H1 (cell line): Measurements from ENCODE around the gene SCMH1. TPM values are rescaled to one million over a fixed set of nuclear protein-coding genes. Genes with fewer than 3 reads are reported as not detected.

Experiments
- CTCF ChIA-PET: fragments of 300-600 bp; sonication (Branson Sonifier 250); formaldehyde crosslinking; loops from one replicate; lab custom pipeline; 2021; ENCODE audit not compliant: partially characterized antibody; lab: Charles Lee
- POLR2A ChIA-PET: fragments of 300-600 bp; sonication (Branson Sonifier 250); formaldehyde crosslinking; loops from one replicate; lab custom pipeline; 2021; ENCODE audit warnings: inconsistent platforms; ENCODE audit not compliant: partially characterized antibody; lab: Charles Lee
- DNase-seq, 2 experiments: peaks; one replicate each; pipeline versions ENCODE4 v3.0.0 to v3.0.0-alpha.2; 2010 to 2022; ENCODE audit warnings: low spot score in 2 of 2, low read depth in 1 of 2, mixed read lengths in 1 of 2
- FAIRE-seq: peaks from 2 replicates; lab custom pipeline; 2011; peaks lifted over from hg19 to GRCh38; lab: Jason Lieb, UNC
- H2AFZ ChIP-seq: 2 replicates; pipeline ENCODE4 v1.8.1; 2012; ENCODE audit warnings: low read length, inconsistent platforms
- H2AK5ac ChIP-seq: 2 replicates; pipeline ENCODE4 v1.6.1; 2013; ENCODE audit warnings: low read depth, low read length
- H2BK120ac ChIP-seq: replicated peaks from 2 replicates; pipeline ENCODE3; 2013; ENCODE audit warnings: low read depth, low read length, inconsistent platforms
- H2BK12ac ChIP-seq: 2 replicates; pipeline ENCODE4 v1.6.1; 2013; ENCODE audit warnings: low read depth, low read length
- H2BK15ac ChIP-seq: 2 replicates; pipeline ENCODE4 v1.6.1; 2013; ENCODE audit warnings: low read length
- H2BK20ac ChIP-seq: 2 replicates; pipeline ENCODE4 v1.6.1; 2013; ENCODE audit warnings: low read length
- H2BK5ac ChIP-seq: 2 replicates; pipeline ENCODE4 v1.6.1; 2013; ENCODE audit warnings: low read depth, low read length
- H3K14ac ChIP-seq: 2 replicates; pipeline ENCODE4 v1.6.1; 2013; ENCODE audit warnings: inconsistent platforms; ENCODE audit not compliant: insufficient read length
- H3K18ac ChIP-seq: 2 replicates; pipeline ENCODE4 v1.6.1; 2013; ENCODE audit warnings: low read length; ENCODE audit errors: extremely low read depth
- H3K23ac ChIP-seq: 2 replicates; pipeline ENCODE4 v1.6.1; 2013; ENCODE audit warnings: inconsistent platforms; ENCODE audit not compliant: insufficient read length
- H3K23me2 ChIP-seq: 2 replicates; pipeline ENCODE4 v1.6.1; 2013; ENCODE audit warnings: low read depth, low read length
- H3K27ac ChIP-seq: 2 replicates; pipeline ENCODE4 v1.6.1; 2011; ENCODE audit warnings: low read depth, low read length, inconsistent platforms
- H3K27me3 ChIP-seq, 4 experiments: replicated peaks in 1 of 4; 1 replicate in 1 of 4; 2 replicates in 3 of 4; pipeline versions ENCODE4 v1.6.1 to v1.8.1; 2011 to 2013; ENCODE audit warnings: low read length in 3 of 4, mild to moderate bottlenecking in 3 of 4, inconsistent platforms in 2 of 4, mixed read lengths in 2 of 4, moderate library complexity in 1 of 4; ENCODE audit not compliant: control insufficient read depth in 3 of 4, insufficient read depth in 3 of 4; ENCODE audit errors: extremely low read depth in 1 of 4
- H3K36me3 ChIP-seq, 4 experiments: 2 replicates each; pipeline versions ENCODE4 v1.6.1 to v1.8.1; 2011 to 2013; ENCODE audit warnings: mild to moderate bottlenecking in 4 of 4, low read length in 3 of 4, moderate library complexity in 2 of 4, control low read depth in 1 of 4, inconsistent platforms in 1 of 4; ENCODE audit not compliant: insufficient read depth in 4 of 4, control insufficient read depth in 2 of 4
- H3K4ac ChIP-seq: replicated peaks from 2 replicates; pipeline ENCODE3; 2013; ENCODE audit warnings: low read length, low read depth, mixed read lengths, inconsistent platforms; ENCODE audit not compliant: insufficient read length
- H3K4me1 ChIP-seq, 4 experiments: replicated peaks in 1 of 4; 1 replicate in 1 of 4; 2 replicates in 3 of 4; pipeline versions ENCODE4 v1.6.1 to v1.8.1; 2011 to 2013; ENCODE audit warnings: low read length in 3 of 4, inconsistent platforms in 2 of 4, mixed read lengths in 1 of 4; ENCODE audit not compliant: insufficient read depth in 4 of 4, control insufficient read depth in 3 of 4
- H3K4me2 ChIP-seq, 2 experiments: 2 replicates each; pipeline versions ENCODE4 v1.6.1 to v1.8.1; 2011 to 2013; ENCODE audit warnings: low read depth in 2 of 2, low read length in 2 of 2, control low read depth in 1 of 2, inconsistent platforms in 1 of 2, mild to moderate bottlenecking in 1 of 2; ENCODE audit not compliant: insufficient read depth in 1 of 2
- H3K4me3 ChIP-seq, 4 experiments: fragments of 200-600, 300-600 bp in 1 of 4; sonication (generic), shearing (Covaris generic), sonication (Bioruptor Twin) in 1 of 4; 2 replicates each; pipeline versions ENCODE4 v1.5.1 to v1.8.1; 2011 to 2016; ENCODE audit warnings: low read length in 4 of 4, low read depth in 3 of 4, control low read depth in 2 of 4, inconsistent platforms in 2 of 4, mild to moderate bottlenecking in 2 of 4, mixed read lengths in 1 of 4, moderate library complexity in 1 of 4; ENCODE audit not compliant: insufficient read depth in 2 of 4; ENCODE audit errors: extremely low read depth in 1 of 4
- H3K56ac ChIP-seq: replicated peaks from 2 replicates; pipeline ENCODE3; 2013; ENCODE audit warnings: low read depth, mild to moderate bottlenecking, mixed read lengths, low read length, inconsistent platforms; ENCODE audit not compliant: insufficient read length
- H3K79me1 ChIP-seq: 2 replicates; pipeline ENCODE4 v1.6.1; 2013; ENCODE audit warnings: low read depth, low read length, control low read depth
- H3K79me2 ChIP-seq, 2 experiments: 2 replicates each; pipeline versions ENCODE4 v1.6.1 to v1.8.1; 2012 to 2013; ENCODE audit warnings: low read length in 2 of 2, mild to moderate bottlenecking in 2 of 2, inconsistent platforms in 1 of 2; ENCODE audit not compliant: insufficient read depth in 2 of 2, control insufficient read depth in 1 of 2
- H3K9ac ChIP-seq, 4 experiments: replicated peaks in 1 of 4; 1 replicate in 1 of 4; 2 replicates in 3 of 4; pipeline versions ENCODE4 v1.6.1 to v1.8.1; 2011 to 2013; ENCODE audit warnings: low read depth in 3 of 4, low read length in 3 of 4, control low read depth in 2 of 4, mild to moderate bottlenecking in 2 of 4, moderate library complexity in 2 of 4, inconsistent platforms in 1 of 4; ENCODE audit errors: extremely low read depth in 1 of 4
- H3K9me3 ChIP-seq, 2 experiments: 2 replicates each; pipeline versions ENCODE4 v1.6.1 to v1.8.1; 2012 to 2013; ENCODE audit warnings: mild to moderate bottlenecking in 2 of 2, moderate library complexity in 2 of 2, control low read depth in 1 of 2, inconsistent platforms in 1 of 2, low read depth in 1 of 2, low read length in 1 of 2, mixed read lengths in 1 of 2; ENCODE audit not compliant: insufficient read depth in 2 of 2
- H4K20me1 ChIP-seq, 2 experiments: replicated peaks in 1 of 2; 2 replicates each; pipeline versions ENCODE3 to v1.8.1; 2011 to 2013; ENCODE audit warnings: inconsistent platforms in 2 of 2, low read length in 2 of 2, mild to moderate bottlenecking in 1 of 2; ENCODE audit not compliant: insufficient read depth in 2 of 2, control insufficient read depth in 1 of 2
- H4K5ac ChIP-seq: 2 replicates; pipeline ENCODE4 v1.6.1; 2013; ENCODE audit warnings: low read length, low read depth, mixed read lengths, inconsistent platforms; ENCODE audit not compliant: insufficient read length
- H4K8ac ChIP-seq: 2 replicates; pipeline ENCODE4 v1.8.0; 2013; ENCODE audit warnings: mild to moderate bottlenecking, moderate library complexity, low read length, inconsistent platforms; ENCODE audit not compliant: insufficient read depth; ENCODE audit errors: extremely low read depth
- H4K91ac ChIP-seq: replicated peaks from 2 replicates; pipeline ENCODE3; 2013; ENCODE audit warnings: low read length, mixed read lengths, inconsistent platforms; ENCODE audit not compliant: insufficient read length
- BRCA1 ChIP-seq: IDR thresholded peaks from 2 replicates; pipeline ENCODE4 v1.6.1; 2012; ENCODE audit warnings: low read depth, low read length, improper control_type of control experiment
- PHF8 ChIP-seq: fragments of 200-600 bp; sonication (generic); conservative IDR thresholded peaks from 2 replicates; pipeline ENCODE4 v1.7.1; 2012; ENCODE audit warnings: low read depth, mild to moderate bottlenecking, inconsistent platforms, low read length, moderate library complexity
- POLR2A ChIP-seq, 2 experiments: IDR thresholded peaks; 1 replicate in 1 of 2; 2 replicates in 1 of 2; pipeline ENCODE4 v1.6.1; 2011; ENCODE audit warnings: low read depth in 2 of 2, low read length in 2 of 2, mild to moderate bottlenecking in 2 of 2; ENCODE audit errors: control extremely low read depth in 1 of 2
- RAD21 ChIP-seq, 2 experiments: IDR thresholded peaks in 1 of 2; conservative IDR thresholded peaks in 1 of 2; 2 replicates each; pipeline ENCODE4 v1.6.1; 2011; ENCODE audit warnings: low read depth in 2 of 2, low read length in 2 of 2, improper control_type of control experiment in 1 of 2, inconsistent platforms in 1 of 2, mild to moderate bottlenecking in 1 of 2, moderate library complexity in 1 of 2
- RBBP5 ChIP-seq: IDR thresholded peaks from 2 replicates; pipeline ENCODE4 v1.7.1; 2012; ENCODE audit warnings: low read depth, mild to moderate bottlenecking, inconsistent platforms, low read length, moderate library complexity, borderline replicate concordance
- SAP30 ChIP-seq: fragments of 300-600 bp; sonication (generic); IDR thresholded peaks from 2 replicates; pipeline ENCODE4 v1.7.1; 2012; ENCODE audit warnings: low read length, moderate library complexity, mild to moderate bottlenecking, inconsistent platforms; ENCODE audit not compliant: insufficient read depth, insufficient replicate concordance
- SIN3A ChIP-seq, 2 experiments: IDR thresholded peaks in 1 of 2; conservative IDR thresholded peaks in 1 of 2; 2 replicates each; pipeline ENCODE4 v1.6.1; 2011 to 2012; ENCODE audit warnings: low read length in 2 of 2, improper control_type of control experiment in 1 of 2, low read depth in 1 of 2, mild to moderate bottlenecking in 1 of 2
- SP2 ChIP-seq: IDR thresholded peaks from 2 replicates; pipeline ENCODE4 v1.6.1; 2012; ENCODE audit warnings: mild to moderate bottlenecking, low read length, inconsistent platforms
- TAF1 ChIP-seq: IDR thresholded peaks from 2 replicates; pipeline ENCODE4 v1.6.1; 2011; ENCODE audit warnings: mild to moderate bottlenecking, low read depth, low read length
- TAF7 ChIP-seq: optimal IDR thresholded peaks from 2 replicates; pipeline ENCODE3; 2011; ENCODE audit warnings: low read depth, mild to moderate bottlenecking, inconsistent platforms, low read length, moderate library complexity, borderline replicate concordance
- WGBS, 2 experiments: shearing (Covaris generic) in 1 of 2; methylation state at CpG; one replicate each; pipeline versions ENCODE4 v1.1.6 to v1.1.7; 2013 to 2015; ENCODE audit warnings: low lambda C conversion rate in 2 of 2, mixed read lengths in 2 of 2, inconsistent platforms in 1 of 2, low coverage in 1 of 2, missing lambda C conversion rate in 1 of 2; ENCODE audit not compliant: insufficient replicate concordance in 2 of 2, insufficient coverage in 1 of 2, insufficient read length in 1 of 2; ENCODE audit errors: extremely low coverage in 1 of 2, missing lambda C conversion rate in 1 of 2; 5-methylcytosine and 5-hydroxymethylcytosine counted together
- polyA plus RNA-seq, 7 experiments: library from polyadenylated mRNA; depleted of rRNA in 3 of 7; stranded (reverse) in 5 of 7; unstranded in 2 of 7; fragments of >200 nt in 5 of 7; fragments of 200-250 nt in 2 of 7; gene quantifications; 1 replicate in 5 of 7; 2 replicates in 1 of 7; 4 replicates in 1 of 7; pipeline versions ENCODE4 v1.2.1 to v1.2.3, GENCODE V29; 2011 to 2013; ENCODE audit warnings: missing spikeins in 2 of 7, mixed read lengths in 2 of 7
- total RNA-seq: library from RNA; stranded (reverse); fragmentation: NEBNext Ultra II Directional; extraction: Animal tissue kit (Norgen Biotek cat#: 25700); gene quantifications from 2 replicates; pipeline ENCODE4 v1.2.1, GENCODE V29; 2021
- TF ChIP-seq, protein P1 (sequence below): IDR thresholded peaks from 2 replicates; pipeline ENCODE4 v1.6.1; 2011; ENCODE audit warnings: low read length, improper control_type of control experiment

Gene SCMH1
- total and polyA plus RNA-seq, 2 of the 8 experiments (the other 6 are each of a cell fraction or from before 2014, with no cell fraction given): 16.6 to 30.7 TPM

GRCh38 chr1:41015281-41015896 is 226.7 kb downstream of the SCMH1 start:
- H3K23me2 ChIP-seq: no peaks in the 10 kb centered on the region
- POLR2A ChIA-PET: interaction anchor here (1.4 to 3.3 kb wide), 5 partner anchors 9 to 35 kb away, joined by 4 to 17 read pairs (median 5); partner anchors contain the start of gene CTPS1
- H3K36me3 ChIP-seq: peaks cover 22 to 59% (median 46%) of the 10 kb centered on the region in 4 experiments
- H2BK120ac ChIP-seq: no peak overlapping the region
- H2BK12ac ChIP-seq: no peak overlapping the region
- H3K4ac ChIP-seq: no peak overlapping the region
- H3K79me1 ChIP-seq: peaks cover 3% of the 10 kb centered on the region; the same call in 1 of the 2 replicates
- H3K4me2 ChIP-seq: no peak overlapping the region
- CTCF ChIA-PET: interaction anchor here (0.6 to 1.4 kb wide), 4 partner anchors 8 to 764 kb away, joined by 3 to 7 read pairs (median 4); no protein-coding TSS in a partner anchor
- no peak overlapping the region for H2BK5ac ChIP-seq
- peaks cover 8 to 11% of the 10 kb centered on the region in 2 experiments for H4K20me1 ChIP-seq
- H3K56ac ChIP-seq: no peak overlapping the region
- no peaks in the 10 kb centered on the region for H3K79me2 ChIP-seq
- no peaks in the 10 kb centered on the region for H3K27me3 ChIP-seq
- H2BK15ac ChIP-seq: no peak overlapping the region
- no peak overlapping the region for H3K18ac ChIP-seq
- no peak overlapping the region for H3K27ac ChIP-seq
- H3K23ac ChIP-seq: no peak overlapping the region
- no peaks in the 10 kb centered on the region for H3K9me3 ChIP-seq
- no peak overlapping the region for H2BK20ac ChIP-seq
- H3K4me3 ChIP-seq: no peak overlapping the region
- no peak overlapping the region for H4K91ac ChIP-seq
- no peaks in the 10 kb centered on the region for H3K4me1 ChIP-seq
- DNase-seq: no peak
- no peak overlapping the region for H3K14ac ChIP-seq
- no peak overlapping the region for H2AFZ ChIP-seq
- no peak overlapping the region for H3K9ac ChIP-seq
- no peak overlapping the region for H2AK5ac ChIP-seq
- FAIRE-seq: no peak
- H4K5ac ChIP-seq: no peak overlapping the region
- H4K8ac ChIP-seq: no peak overlapping the region
- 90% methylated on average over 5 of the region's 5 CpGs; no CpG with 5 or more reads in 1 of the 2 experiments for WGBS, 2 experiments
- TF ChIP-seq, protein P1, sequence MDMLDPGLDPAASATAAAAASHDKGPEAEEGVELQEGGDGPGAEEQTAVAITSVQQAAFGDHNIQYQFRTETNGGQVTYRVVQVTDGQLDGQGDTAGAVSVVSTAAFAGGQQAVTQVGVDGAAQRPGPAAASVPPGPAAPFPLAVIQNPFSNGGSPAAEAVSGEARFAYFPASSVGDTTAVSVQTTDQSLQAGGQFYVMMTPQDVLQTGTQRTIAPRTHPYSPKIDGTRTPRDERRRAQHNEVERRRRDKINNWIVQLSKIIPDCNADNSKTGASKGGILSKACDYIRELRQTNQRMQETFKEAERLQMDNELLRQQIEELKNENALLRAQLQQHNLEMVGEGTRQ: no peak
- TF ChIP-seq SIN3A (conservative IDR thresholded peaks at IDR 0.05 in 1 of 2, IDR thresholded peaks at IDR 0.05 in 1 of 2; ENCODE audit: low read depth in 1 of 2, low read length in 2 of 2): no peak
- no peak for TF ChIP-seq SAP30
- no peak for TF ChIP-seq TAF1
- no peak for TF ChIP-seq BRCA1
- no peak for TF ChIP-seq PHF8
- TF ChIP-seq TAF7: no peak
- TF ChIP-seq RAD21 (IDR thresholded peaks at IDR 0.05 in 1 of 2, conservative IDR thresholded peaks at IDR 0.05 in 1 of 2; ENCODE audit: low read depth in 2 of 2, low read length in 2 of 2): no peak
- no peak for TF ChIP-seq SP2
- TF ChIP-seq RBBP5: no peak
- TF ChIP-seq POLR2A (IDR thresholded peaks at IDR 0.05; ENCODE audit: control extremely low read depth in 1 of 2, low read depth in 2 of 2, low read length in 2 of 2): no peak
